ENCODE data around the gene NAXD. TPM values are rescaled to one million over a fixed set of nuclear protein-coding genes. Genes with fewer than 3 reads are reported as not detected.

NAXD gene
- total and polyA plus RNA-seq, 10 of the 15 experiments (the other 5 are each of a cell fraction or from before 2014, with no cell fraction given): 1.5 to 36.2 (median 23.8) TPM

- Histone ChIP-seq H4K20me1 (ENCODE audit: control insufficient read depth, insufficient read depth) (no peaks in the 10 kb centered on the region), H3K27me3 (replicated peaks in 1 of 2; ENCODE audit: control insufficient read depth in 2 of 2, insufficient read depth in 2 of 2, low read length in 1 of 2) (no peaks in the 10 kb centered on the region; a peak in 1 of 4 replicates), H3K4me3 (no peak overlapping the region), H3K9me3 (replicated peaks; ENCODE audit: control insufficient read depth, insufficient read depth, low read length) (no peaks in the 10 kb centered on the region), H3K27ac (ENCODE audit: control insufficient read depth, insufficient read depth) (no peak overlapping the region), H3K4me1 (ENCODE audit: control insufficient read depth, insufficient read depth, low read length) (peaks cover 18% of the 10 kb centered on the region), H3K4me2 (ENCODE audit: control insufficient read depth, insufficient read depth) (no peak overlapping the region), H3K36me3 (ENCODE audit: control insufficient read depth in 2 of 2, insufficient read depth in 2 of 2, low read length in 1 of 2) (no peaks in the 10 kb centered on the region), H2AFZ (ENCODE audit: control insufficient read depth, low read depth, low read length) (no peak overlapping the region), H3K9ac (ENCODE audit: control insufficient read depth, insufficient read depth, low read length) (no peak overlapping the region), H3K79me2 (ENCODE audit: control insufficient read depth, insufficient read depth, low read length) (no peaks in the 10 kb centered on the region)
- BruUV-seq (replicated peaks): no TSS peak
- ChIA-PET POLR2A (no interaction called here), RAD21 (ENCODE audit: unreplicated experiment) (interaction anchor here (1.5 to 2.8 kb wide), 2 partner anchors 119 to 243 kb away, joined by 4 to 10 read pairs; no protein-coding TSS in a partner anchor), CTCF (interaction anchor here (2.2 kb wide), 1 partner anchor 119 kb away, joined by 9 read pairs; no protein-coding TSS in a partner anchor), SMC1A (ENCODE audit: uncharacterized antibody, unreplicated experiment) (interaction anchor here (1.0 to 1.9 kb wide), 2 partner anchors 10 to 130 kb away, joined by 4 read pairs; no protein-coding TSS in a partner anchor)
- WGBS (ENCODE audit: insufficient coverage, insufficient replicate concordance, low lambda C conversion rate, missing lambda C conversion rate): 71% methylated on average over 9 of the region's 9 CpGs
- in situ Hi-C loops (cut with MboI): no loop called here
- DNase-seq (ENCODE audit: low read depth, low spot score) (no peak), ATAC-seq (no peak), FAIRE-seq (no peak)
- TF ChIP-seq RFX5 (IDR thresholded peaks at IDR 0.05; ENCODE audit: low read depth, low read length) (no peak), POLR2AphosphoS5 (IDR thresholded peaks at IDR 0.05; ENCODE audit: low read length) (no peak), FOXM1 (IDR thresholded peaks at IDR 0.05; ENCODE audit: low read depth, low read length) (no peak), ZNF687 (IDR thresholded peaks at IDR 0.05) (no peak), WRNIP1 (IDR thresholded peaks at IDR 0.05; ENCODE audit: borderline replicate concordance, low read depth, low read length) (no peak), GABPA (IDR thresholded peaks at IDR 0.05; ENCODE audit: low read depth) (no peak)
- intact Hi-C loops (cut with micrococcal nuclease; ENCODE audit: unreplicated experiment): no loop called here
These were observed 41.2 kb upstream of the NAXD start for GRCh38 chr13:110574161-110574560.
